Measurements from ENCODE around the gene BMP8A. TPM values are rescaled to one million over a fixed set of nuclear protein-coding genes. Genes with fewer than 3 reads are reported as not detected.

BMP8A gene
- total RNA-seq, 3 donors from 2014 or later: 0.33 TPM; not detected in 2

GRCh38 chr1:39481289-39481688, 10.1 kb upstream of the BMP8A start:
- TF ChIP-seq CTCF (IDR thresholded peaks at IDR 0.05): no peak
- TF ChIP-seq POLR2A (IDR thresholded peaks at IDR 0.05): no peak
- no peak for TF ChIP-seq POLR2AphosphoS5 (IDR thresholded peaks at IDR 0.05)
- DNase-seq (ENCODE audit: low spot score in 2 of 2): no peak
- H3K4me1 ChIP-seq: no peaks in the 10 kb centered on the region
- intact Hi-C loops (cut with DNase I; ENCODE audit: low total_unique reads): no loop called here
- no peak overlapping the region for H3K4me3 ChIP-seq
- no peak overlapping the region for H3K27ac ChIP-seq
- no peaks in the 10 kb centered on the region for H3K27me3 ChIP-seq
- H3K9me3 ChIP-seq: no peaks in the 10 kb centered on the region
- H3K36me3 ChIP-seq: no peaks in the 10 kb centered on the region

DNA sequence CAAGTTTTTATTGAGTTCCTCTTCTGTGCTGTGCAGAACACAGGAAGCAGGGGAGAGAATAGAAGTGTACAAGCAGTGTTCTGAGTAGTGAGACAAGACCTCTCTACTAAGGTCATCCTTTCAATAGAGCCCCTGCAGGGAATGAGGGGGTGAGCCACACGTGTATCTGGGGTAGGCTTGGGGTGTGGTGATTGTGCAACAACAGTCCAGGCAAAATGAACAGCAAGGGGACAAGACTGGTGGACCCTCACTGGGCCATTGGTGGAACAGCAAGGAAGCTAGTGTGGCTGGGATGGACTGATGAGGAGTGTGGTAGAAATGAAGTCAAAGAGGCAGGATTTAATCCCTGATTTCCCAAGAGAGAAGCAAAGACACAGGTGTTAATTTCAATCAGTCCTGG, 8.2 kb upstream of the BMP8A start:
- no peaks in the 10 kb centered on the region for H3K27me3 ChIP-seq
- intact Hi-C loops (cut with DNase I; ENCODE audit: low total_unique reads): no loop called here

GRCh38 chr1:39484564-39484963, 6.9 kb upstream of the BMP8A start:
- Histone ChIP-seq H3K9me3 (no peaks in the 10 kb centered on the region), H3K4me1 (no peaks in the 10 kb centered on the region), H3K36me3 (no peaks in the 10 kb centered on the region), H3K27me3 (no peaks in the 10 kb centered on the region), H3K4me3 (no peak overlapping the region), H3K27ac (no peak overlapping the region)
- intact Hi-C loops (cut with DNase I; ENCODE audit: low total_unique reads): no loop called here
- no peak for DNase-seq (ENCODE audit: low spot score in 2 of 2)
- TF ChIP-seq CTCF (IDR thresholded peaks at IDR 0.05): no peak
- no peak for TF ChIP-seq POLR2AphosphoS5 (IDR thresholded peaks at IDR 0.05)
- no peak for TF ChIP-seq POLR2A (IDR thresholded peaks at IDR 0.05)

More for the DNA sequence above, 8.2 kb upstream of the BMP8A start:
- H3K4me3 ChIP-seq: no peak overlapping the region
- no peaks in the 10 kb centered on the region for H3K36me3 ChIP-seq
- no peaks in the 10 kb centered on the region for H3K4me1 ChIP-seq
- no peaks in the 10 kb centered on the region for H3K9me3 ChIP-seq
- no peak for DNase-seq (ENCODE audit: low spot score in 2 of 2)
- no peak overlapping the region for H3K27ac ChIP-seq
- TF ChIP-seq CTCF (IDR thresholded peaks at IDR 0.05) (no peak), POLR2A (IDR thresholded peaks at IDR 0.05) (no peak), POLR2AphosphoS5 (IDR thresholded peaks at IDR 0.05) (no peak)

- TF ChIP-seq POLR2A (IDR thresholded peaks at IDR 0.05) (no peak), CTCF (IDR thresholded peaks at IDR 0.05) (no peak), POLR2AphosphoS5 (IDR thresholded peaks at IDR 0.05) (no peak)
- Histone ChIP-seq H3K27ac (no peak overlapping the region), H3K9me3 (no peaks in the 10 kb centered on the region), H3K27me3 (no peaks in the 10 kb centered on the region), H3K36me3 (no peaks in the 10 kb centered on the region), H3K4me1 (no peaks in the 10 kb centered on the region), H3K4me3 (no peak overlapping the region)
- no peak for DNase-seq (ENCODE audit: low spot score in 2 of 2)
- intact Hi-C loops (cut with DNase I; ENCODE audit: low total_unique reads): no loop called here
Observed at GRCh38 chr1:39485046-39485803, 6.2 kb upstream of the BMP8A start.

- Histone ChIP-seq H3K27me3 (peaks cover 0 to 7% of the 10 kb centered on the region in 2 donors), H3K9me3 (no peaks in the 10 kb centered on the region), H3K36me3 (no peaks in the 10 kb centered on the region), H3K27ac (no peak overlapping the region), H3K4me3 (no peak overlapping the region), H3K4me1 (peaks cover 0 to 8% of the 10 kb centered on the region in 2 donors)
- DNase-seq (ENCODE audit: low spot score in 2 of 2): no peak
- TF ChIP-seq CTCF (IDR thresholded peaks at IDR 0.05): no peak
- TF ChIP-seq POLR2A (IDR thresholded peaks at IDR 0.05): no peak
- no peak for TF ChIP-seq POLR2AphosphoS5 (IDR thresholded peaks at IDR 0.05)
- intact Hi-C loops (cut with DNase I; ENCODE audit: low total_unique reads): no loop called here
Observed at GRCh38 chr1:39488012-39488545, 3.4 kb upstream of the BMP8A start.
